Cardiac muscle cell (in vitro differentiated cells and primary cell): ENCODE measurements around the gene HMGN4. TPM values are rescaled to one million over a fixed set of nuclear protein-coding genes. Genes with fewer than 3 reads are reported as not detected.

Experiments
- DNase-seq, 2 donors: peaks; one replicate each; pipeline versions ENCODE4 v3.0.0 to v3.0.0-alpha.2; 2010 to 2017; ENCODE audit warnings: low read depth in 1 of 2, low spot score in 1 of 2
- H3K27ac ChIP-seq: fragments of 200-600 bp; sonication (generic); 2 replicates; pipeline ENCODE4 v1.5.1; 2016
- H3K27me3 ChIP-seq: fragments of 200-600 bp; sonication (generic); 2 replicates; pipeline ENCODE4 v1.6.0; 2016; ENCODE audit warnings: control low read depth
- H3K36me3 ChIP-seq: fragments of 200-600 bp; sonication (generic); 2 replicates; pipeline ENCODE4 v1.5.1; 2016; ENCODE audit warnings: control low read depth
- H3K4me1 ChIP-seq: fragments of 200-600 bp; sonication (generic); 2 replicates; pipeline ENCODE4 v1.8.1; 2017; ENCODE audit warnings: low read depth, mild to moderate bottlenecking, mixed run types
- H3K4me3 ChIP-seq: fragments of 200-600 bp; sonication (generic); 2 replicates; pipeline ENCODE4 v1.5.1; 2016; ENCODE audit warnings: mild to moderate bottlenecking
- H3K9me3 ChIP-seq: fragments of 200-600 bp; sonication (generic); 2 replicates; pipeline ENCODE4 v1.5.1; 2017; ENCODE audit warnings: low read depth, mild to moderate bottlenecking, control low read depth
- CTCF ChIP-seq: IDR thresholded peaks from 2 replicates; pipeline ENCODE4 v1.5.1; 2012; ENCODE audit warnings: low read depth, mild to moderate bottlenecking, low read length
- polyA plus RNA-seq: library from polyadenylated mRNA; unstranded; fragments of >200 nt; fragmentation: Nextera tagmentation; extraction: Ambion mirVana; gene quantifications from 2 replicates; pipeline ENCODE4 v1.2.1, GENCODE V29; 2016
- total RNA-seq: library from RNA; depleted of rRNA; stranded (reverse); fragments of >200 nt; gene quantifications from 2 replicates; pipeline ENCODE4 v1.2.3, GENCODE V29; 2016

HMGN4 gene
- total and polyA plus RNA-seq, 2 experiments from 2014 or later: 54.7 to 57.1 TPM

- no peak overlapping the region for H3K4me3 ChIP-seq
- peaks cover 35% of the 10 kb centered on the region for H3K27me3 ChIP-seq
- H3K9me3 ChIP-seq: no peaks in the 10 kb centered on the region
- no peak for DNase-seq
- no peak overlapping the region for H3K27ac ChIP-seq
- H3K36me3 ChIP-seq: no peaks in the 10 kb centered on the region
- no peak for TF ChIP-seq CTCF
- no peaks in the 10 kb centered on the region for H3K4me1 ChIP-seq
Observed at GRCh38 chr6:26578741-26579140, 40.6 kb downstream of the HMGN4 start.

GRCh38 chr6:26581164-26581915 is 43.2 kb downstream of the HMGN4 start:
- no peak overlapping the region for H3K27ac ChIP-seq
- H3K9me3 ChIP-seq: no peaks in the 10 kb centered on the region
- peaks cover 58% of the 10 kb centered on the region for H3K27me3 ChIP-seq
- TF ChIP-seq CTCF: no peak
- DNase-seq: no peak
- H3K4me3 ChIP-seq: no peak overlapping the region
- H3K36me3 ChIP-seq: no peaks in the 10 kb centered on the region
- H3K4me1 ChIP-seq: no peaks in the 10 kb centered on the region

GRCh38 chr6:26588965-26589364 is 50.8 kb downstream of the HMGN4 start:
- no peak for DNase-seq
- H3K27ac ChIP-seq: no peak overlapping the region
- H3K27me3 ChIP-seq: peaks cover 44% of the 10 kb centered on the region
- no peaks in the 10 kb centered on the region for H3K36me3 ChIP-seq
- no peak for TF ChIP-seq CTCF
- H3K4me1 ChIP-seq: no peaks in the 10 kb centered on the region
- H3K4me3 ChIP-seq: no peak overlapping the region
- H3K9me3 ChIP-seq: no peaks in the 10 kb centered on the region

GRCh38 chr6:26592649-26593048 is 54.5 kb downstream of the HMGN4 start:
- Histone ChIP-seq H3K36me3 (no peaks in the 10 kb centered on the region), H3K4me3 (no peak overlapping the region), H3K27me3 (peaks cover 22% of the 10 kb centered on the region), H3K27ac (no peak overlapping the region), H3K9me3 (no peaks in the 10 kb centered on the region), H3K4me1 (no peaks in the 10 kb centered on the region)
- TF ChIP-seq CTCF: no peak
- peak in 1 of 2 donors; percentile 18 for DNase-seq

- H3K36me3 ChIP-seq: peaks cover 2% of the 10 kb centered on the region
- no peak overlapping the region for H3K4me3 ChIP-seq
- H3K27ac ChIP-seq: no peak overlapping the region
- DNase-seq: no peak
- peaks cover 22% of the 10 kb centered on the region for H3K27me3 ChIP-seq
- TF ChIP-seq CTCF: no peak
- H3K4me1 ChIP-seq: no peaks in the 10 kb centered on the region
- no peaks in the 10 kb centered on the region for H3K9me3 ChIP-seq
Observed at GRCh38 chr6:26593278-26594130, 55.3 kb downstream of the HMGN4 start.
